NCI-H82 treated with DMSO at 0.1 percent for 48 hours (cell line): ENCODE results near the gene STAG3.
"Not testable (repeated sequence)": the region's sequence is repeated elsewhere in the genome, so short reads cannot be mapped to it uniquely, and the experiment has no call there.

Source experiments
- DNase-seq: peaks from one replicate; lab custom pipeline; 2025; ENCODE audit not compliant: unreplicated experiment; lab: John Stamatoyannopoulos, UW

Gene STAG3

GRCh38 chr7:100246121-100246864 is 68.6 kb downstream of the STAG3 start:
- not testable (repeated sequence) for DNase-seq

- DNase-seq = not testable (repeated sequence)
Measured at GRCh38 chr7:100246865-100247137, 69.1 kb downstream of the STAG3 start.

GRCh38 chr7:100247152-100247757 is 69.5 kb downstream of the STAG3 start:
- peak; percentile 24 for DNase-seq

- DNase-seq = no peak
Measured at GRCh38 chr7:100248483-100248882, 70.8 kb downstream of the STAG3 start.

GRCh38 chr7:100257017-100257416 is 79.3 kb downstream of the STAG3 start:
- no peak for DNase-seq

- DNase-seq = not testable (repeated sequence)
Measured at GRCh38 chr7:100259984-100260383, 82.3 kb downstream of the STAG3 start.

- not testable (repeated sequence) for DNase-seq
Measured at GRCh38 chr7:100262896-100263295, 85.2 kb downstream of the STAG3 start.
